ENCODE results near the gene GZMM.

Gene GZMM

DNA sequence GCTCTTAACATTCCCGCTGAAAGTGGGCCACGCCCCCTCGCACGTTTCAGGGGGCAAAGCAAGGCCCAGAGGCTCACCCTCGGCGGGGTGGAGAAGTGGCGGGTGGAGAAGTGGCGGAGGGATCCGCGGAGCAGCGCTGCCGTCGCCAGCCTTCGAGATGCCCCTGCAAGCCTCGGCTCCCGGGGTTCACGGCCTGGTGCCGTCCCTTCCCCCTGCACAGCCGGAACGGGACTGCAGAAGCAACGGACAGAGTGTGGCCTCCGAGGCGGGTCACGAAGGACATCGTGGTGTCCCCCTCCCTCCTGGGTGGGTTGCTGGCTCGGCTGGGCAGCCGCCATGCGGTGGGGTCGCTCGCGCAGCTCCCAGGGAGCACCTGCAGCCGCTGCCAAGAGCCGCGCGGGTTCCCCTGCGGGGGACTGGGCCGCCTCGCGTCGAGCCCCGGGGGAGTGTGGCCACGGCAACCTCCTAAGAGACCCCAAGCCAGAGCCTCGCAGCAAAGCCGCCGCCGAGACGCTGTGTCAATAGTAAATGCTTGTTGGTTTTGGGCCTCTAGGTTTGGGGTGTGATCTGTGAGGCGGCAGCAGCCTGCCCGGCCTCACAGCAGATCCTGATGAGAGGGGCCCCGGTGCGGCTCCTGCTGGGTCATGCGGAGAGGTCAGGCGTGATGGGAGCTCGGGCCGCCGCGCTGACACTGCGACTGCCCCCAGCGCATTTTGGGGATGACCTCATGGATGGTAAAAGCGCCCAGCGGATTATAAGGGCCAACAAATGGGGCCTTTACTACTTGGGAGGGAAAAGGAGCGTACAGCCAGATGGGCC, 31.1 kb upstream of the GZMM start:
- no peak for DNase-seq

DNA sequence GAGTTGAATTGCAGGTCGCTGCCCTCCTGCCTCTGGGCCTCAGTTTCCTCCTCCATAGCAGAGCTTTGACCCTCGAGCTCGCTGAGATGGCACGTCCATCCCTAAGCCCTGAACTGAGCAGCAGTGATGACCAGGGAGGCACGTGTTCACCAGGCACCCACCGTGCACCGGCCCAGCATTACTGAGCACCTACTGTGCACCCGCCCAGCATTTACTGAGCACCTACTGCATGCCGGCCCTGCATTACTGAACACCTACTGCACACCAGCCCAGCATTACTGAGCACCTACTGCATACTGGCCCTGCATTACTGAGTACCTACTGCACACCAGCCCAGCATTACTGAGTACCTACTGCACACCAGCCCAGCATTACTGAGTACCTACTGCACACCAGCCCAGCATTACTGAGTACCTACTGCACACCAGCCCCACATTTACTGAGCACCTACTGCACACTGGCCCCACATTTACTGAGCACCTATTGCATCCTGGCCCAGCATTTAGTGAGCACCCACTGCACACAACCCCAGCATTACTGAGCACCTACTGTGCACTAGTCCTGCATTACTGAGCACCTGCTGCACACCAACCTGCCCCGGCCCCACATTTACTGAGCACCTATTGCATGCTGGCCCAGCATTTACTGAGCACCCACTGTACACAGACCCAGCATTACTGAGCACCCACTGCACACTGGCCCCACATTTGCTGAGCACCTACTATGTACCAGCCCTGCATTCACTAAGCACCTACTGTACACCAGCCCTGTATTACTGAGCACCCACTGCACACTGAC, 30.3 kb upstream of the GZMM start:
- DNase-seq, result no peak

DNA sequence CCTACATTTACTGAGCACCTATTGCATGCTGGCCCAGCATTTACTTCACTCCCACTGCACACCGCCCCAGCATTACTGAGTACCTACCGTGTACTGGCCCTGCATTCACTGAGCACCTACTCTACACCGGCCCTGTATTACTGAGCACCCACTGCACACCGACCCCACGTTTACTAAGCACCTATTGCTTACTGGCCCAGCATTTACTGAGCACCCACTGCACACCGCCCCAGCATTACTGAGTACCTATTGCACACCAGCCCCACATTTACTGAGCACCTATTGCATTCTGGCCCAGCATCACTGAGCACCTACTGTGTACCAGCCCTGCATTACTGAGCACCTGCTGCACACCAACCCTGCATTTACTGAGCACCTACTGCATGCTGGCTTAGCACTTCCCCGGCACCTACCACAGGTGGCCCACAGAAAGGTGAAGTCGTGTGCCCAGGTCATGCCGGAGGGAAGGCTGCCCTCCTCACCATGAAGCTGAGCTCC, 29.6 kb upstream of the GZMM start:
- no peak for DNase-seq

DNA sequence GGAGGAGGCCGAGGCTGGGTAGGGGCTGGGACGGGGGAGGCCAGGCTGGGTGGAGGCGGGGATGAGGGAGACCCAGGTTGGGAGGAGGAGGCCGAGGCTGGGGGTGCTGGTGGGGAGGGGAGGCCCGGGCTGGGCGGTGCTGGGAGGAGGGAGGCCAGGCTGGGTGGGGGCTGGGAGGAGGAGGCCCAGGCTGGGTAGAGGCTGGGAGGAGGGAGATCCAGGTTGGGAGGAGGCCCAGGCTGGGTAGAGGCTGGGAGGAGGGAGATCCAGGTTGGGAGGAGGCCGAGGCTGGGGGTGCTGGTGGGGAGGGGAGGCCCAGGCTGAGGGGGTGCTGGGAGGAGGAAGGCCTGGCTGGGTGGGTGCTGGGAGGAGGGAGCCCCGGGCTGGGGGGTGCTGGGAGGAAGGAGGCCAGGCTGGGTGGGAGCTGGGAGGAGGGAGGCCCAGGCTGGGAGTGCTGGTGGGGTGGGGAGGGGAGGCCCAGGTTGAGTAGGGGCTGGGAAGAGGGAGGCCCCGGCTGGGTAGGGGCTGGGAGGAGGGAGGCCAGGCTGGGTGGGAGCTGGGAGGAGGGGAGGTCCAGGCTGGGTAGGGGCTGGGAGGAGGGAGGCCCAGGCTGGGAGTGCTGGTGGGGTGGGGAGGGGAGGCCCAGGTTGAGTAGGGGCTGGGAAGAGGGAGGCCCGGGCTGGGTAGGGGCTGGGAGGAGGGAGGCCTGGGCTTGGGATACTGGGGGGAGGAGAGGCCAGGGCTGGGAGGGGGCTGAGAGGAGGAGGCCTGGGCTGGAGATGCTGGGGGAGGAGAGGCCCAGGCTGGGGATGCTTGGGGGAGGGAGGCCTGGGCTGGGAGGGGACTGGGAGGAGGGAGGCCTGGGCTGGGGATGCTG, 25.9 kb upstream of the GZMM start:
- no peak for DNase-seq

DNA sequence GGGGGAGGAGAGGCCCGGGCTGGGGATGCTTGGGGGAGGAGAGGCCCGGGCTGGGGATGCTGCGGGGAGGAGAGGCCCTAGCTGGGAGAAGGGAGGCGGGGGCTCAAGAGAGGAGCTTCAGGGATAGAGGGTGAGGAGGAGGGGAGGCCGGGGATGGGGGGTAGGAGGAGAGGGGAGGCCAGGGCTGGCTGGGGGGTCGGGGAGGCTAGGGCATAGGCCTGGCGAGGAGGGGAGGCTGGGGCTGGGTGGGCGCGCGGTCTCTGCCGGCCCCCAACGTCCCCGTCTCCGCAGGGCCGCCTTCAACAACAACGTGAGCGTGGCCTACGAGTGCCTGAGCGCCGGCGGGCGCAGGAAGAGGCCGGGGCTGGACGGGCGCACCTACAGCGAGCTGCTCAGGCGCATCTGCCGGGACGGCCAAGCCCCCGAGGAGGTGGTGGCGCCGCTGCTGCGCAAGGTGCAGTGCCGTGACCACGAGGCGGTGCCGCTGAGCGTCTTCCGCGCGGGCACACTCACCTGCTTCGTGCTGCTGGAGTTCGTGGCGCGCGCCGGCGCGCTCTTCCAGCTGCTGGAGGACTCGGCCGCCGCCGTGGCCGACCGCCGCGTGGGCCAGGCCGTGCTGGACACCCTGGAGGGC, 25.1 kb upstream of the GZMM start:
- no peak for DNase-seq

DNA sequence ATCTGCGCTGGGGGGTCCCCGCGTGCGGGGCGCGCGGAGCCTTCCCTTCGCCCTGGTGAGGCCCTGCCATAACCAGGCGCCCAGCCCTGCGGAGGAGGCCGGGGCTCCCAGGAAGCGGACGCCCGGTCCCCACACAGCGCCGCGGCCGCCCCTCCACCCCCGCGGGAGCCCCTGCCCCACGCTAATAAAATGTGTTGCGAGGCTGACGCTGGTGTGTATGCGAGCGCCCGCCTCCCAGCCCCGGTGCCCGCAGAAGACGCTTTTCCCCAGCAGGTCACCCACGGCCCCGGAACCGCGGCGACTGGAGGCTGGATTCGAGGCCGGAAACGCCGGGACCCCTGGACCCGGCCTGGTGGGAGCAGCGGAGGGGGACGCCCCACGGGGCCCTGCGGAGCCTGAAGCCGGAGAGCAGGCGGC, 24.4 kb upstream of the GZMM start:
- DNase-seq, result no peak

DNA sequence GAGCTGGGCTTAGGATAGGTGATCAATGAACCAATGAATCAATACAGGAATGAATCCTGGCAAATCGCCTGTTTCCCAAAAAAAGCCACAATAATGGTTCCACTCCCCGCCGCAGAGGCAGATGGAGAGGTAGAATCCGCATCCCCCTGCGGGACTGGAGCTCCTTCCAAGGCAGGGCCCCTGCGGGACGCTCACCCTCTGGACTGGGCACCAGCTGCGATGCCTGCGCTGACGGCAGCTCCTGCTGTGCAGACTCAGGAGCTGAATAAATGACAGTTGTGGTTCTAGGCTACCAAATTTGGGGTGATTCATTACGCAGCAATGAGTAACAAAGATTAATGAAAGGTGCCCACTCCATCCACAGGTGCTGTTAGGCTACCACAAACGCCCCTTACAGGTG, 21.1 kb upstream of the GZMM start:
- no peak for DNase-seq

DNA sequence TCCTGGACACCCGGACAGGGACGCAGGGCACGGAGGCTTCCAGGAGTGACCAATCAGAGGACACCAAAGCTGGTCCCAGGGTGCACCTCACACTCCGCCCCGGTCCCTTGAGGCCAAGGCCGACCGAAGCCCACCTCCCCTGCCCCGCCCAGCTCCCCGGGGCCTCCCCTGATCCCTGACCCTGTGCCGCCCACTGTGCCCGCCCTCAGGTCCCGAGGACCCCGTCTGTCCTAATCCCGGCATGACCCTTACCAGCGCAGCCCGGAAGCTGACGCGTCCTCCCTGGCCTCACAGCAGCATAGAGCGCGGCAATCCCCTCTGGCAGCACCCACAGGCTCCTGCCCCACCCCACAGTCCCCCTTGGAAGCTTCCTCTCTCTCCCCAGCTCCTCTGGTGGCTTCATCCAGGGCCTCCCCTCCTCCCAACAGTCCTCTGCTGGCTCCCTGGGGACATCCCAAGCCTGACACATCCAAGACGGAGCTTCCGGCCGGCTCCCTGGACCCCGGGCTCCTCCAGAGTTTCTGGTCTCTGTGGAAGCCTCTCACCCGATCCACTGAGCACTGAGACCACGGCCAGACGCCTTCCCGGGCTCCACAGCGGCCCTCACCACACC, 19.7 kb upstream of the GZMM start:
- no peak for DNase-seq

DNA sequence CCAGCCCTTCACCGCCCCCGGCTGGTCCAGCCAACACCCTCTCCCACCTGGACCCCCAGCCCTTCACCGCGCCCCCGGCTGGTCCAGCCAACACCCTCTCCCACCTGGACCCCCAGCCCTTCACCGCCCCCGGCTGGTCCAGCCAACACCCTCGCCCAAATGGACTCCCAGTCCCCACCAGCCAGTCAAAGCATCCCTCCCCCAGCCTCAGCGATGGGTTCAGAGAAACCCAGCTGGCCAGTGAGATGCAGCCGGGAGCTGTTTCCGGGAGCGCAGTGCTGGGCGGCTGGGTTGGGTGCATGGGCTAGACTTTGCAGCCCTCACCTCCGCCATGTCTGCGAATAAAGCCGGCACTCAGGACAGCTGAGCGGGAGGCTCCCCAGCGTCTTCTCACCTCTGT, 18.8 kb upstream of the GZMM start:
- DNase-seq, result no peak

DNA sequence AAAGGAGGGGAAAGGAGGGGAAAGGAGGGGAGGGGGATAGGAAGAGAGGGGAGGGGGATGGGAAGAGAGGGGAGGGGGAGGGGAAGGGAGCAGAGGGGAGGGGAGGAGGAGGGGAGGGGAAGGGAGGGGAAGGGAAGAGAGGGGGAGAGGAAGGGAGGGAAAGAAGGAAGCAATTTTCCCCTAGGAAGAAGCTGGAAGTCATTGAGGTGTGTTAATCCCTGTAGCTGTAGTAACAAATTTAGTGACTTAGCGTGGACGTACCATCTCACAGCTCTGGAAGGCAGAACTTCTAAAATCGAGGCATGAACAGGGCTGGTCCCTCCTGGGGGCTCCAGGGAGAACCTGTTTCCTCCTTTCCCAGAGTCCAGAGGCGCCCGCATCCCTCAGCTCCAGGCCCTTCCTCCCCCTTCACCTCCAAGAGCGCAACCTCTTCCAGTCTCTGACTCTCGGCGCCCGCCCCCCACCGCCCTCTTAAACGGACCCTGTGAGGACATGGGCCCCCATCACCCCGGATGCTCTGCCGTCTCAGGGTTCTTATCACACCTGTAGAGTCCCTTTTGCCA, 17.9 kb upstream of the GZMM start:
- DNase-seq, result no peak

DNA sequence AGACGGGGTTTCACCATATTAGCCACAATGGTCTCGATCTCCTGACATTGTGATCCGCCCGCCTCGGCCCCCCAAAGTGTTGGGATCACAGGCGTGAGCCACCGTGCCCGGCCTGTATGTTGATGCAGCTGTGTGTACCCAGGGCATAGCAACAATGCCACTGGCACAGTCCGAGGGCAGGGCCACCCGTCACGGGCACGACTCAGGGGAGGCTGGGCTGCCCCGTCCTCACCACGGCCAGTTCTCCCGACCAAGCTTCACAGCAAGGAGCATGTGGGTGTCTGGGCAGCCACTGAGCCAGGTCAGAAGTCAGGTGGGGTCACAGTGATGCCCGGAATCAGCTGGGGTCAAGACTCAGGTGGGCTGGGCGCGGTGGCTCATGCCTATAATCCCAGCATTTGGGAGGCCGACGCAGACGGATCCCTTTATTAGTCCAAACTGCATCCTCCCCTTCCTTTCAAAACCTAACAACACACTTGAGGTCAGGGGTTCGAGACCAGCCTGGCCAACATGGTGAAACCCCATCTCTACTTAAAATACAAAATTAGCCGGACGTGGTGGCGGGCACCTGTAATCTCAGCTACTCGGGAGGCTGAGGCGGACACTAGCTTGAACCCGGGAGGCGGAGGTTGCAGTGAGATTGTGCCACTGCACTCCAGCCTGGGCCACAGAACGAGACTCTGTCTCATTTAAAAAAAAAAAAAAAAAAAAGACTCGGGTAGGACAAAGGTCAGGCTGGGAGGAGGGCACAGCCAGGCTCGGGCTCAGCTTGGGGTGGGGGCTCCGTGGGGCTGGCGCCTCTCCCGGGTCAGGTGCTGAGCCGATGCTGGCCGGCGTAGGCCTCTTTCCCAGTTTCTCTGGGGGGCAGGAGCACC, 13.5 kb upstream of the GZMM start:
- no peak for DNase-seq

DNA sequence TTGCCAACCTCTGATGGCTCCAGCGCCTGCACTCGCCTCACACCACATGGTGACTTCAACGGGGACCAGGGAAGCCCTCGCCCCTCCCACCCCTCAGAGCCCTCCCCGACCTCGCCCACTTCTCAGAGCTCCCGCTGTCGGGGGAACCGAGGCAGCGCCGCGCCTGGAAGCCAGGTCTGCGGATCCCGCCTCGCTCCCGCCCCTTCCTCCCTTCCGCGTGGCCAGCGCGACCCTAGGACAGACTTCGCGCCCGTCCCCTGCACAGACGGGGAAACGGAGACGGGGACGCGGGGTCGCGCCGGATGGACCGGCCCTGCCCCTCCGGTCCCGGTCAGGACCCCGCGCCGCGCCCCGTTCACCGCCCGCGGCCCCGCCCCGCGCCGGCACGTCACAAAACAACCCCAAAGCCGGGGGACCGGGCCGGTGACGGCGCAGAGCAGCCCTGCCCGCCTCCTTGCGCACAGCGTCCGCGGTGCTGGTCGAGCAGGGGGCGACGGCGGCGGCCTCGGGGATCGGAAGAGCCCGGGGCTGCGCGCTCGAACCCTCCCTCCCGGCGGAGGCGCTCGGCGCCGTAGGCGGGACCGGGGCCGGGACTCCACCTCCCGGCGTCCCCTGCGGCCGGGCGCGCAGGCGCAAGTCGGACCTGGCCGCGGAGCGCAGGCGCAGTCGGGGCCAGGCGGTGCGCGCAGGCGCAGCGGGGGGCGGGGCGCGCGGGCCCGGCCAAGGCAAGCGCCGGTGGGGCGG, 12.7 kb upstream of the GZMM start:
- DNase-seq, result peak; percentile 73

DNA sequence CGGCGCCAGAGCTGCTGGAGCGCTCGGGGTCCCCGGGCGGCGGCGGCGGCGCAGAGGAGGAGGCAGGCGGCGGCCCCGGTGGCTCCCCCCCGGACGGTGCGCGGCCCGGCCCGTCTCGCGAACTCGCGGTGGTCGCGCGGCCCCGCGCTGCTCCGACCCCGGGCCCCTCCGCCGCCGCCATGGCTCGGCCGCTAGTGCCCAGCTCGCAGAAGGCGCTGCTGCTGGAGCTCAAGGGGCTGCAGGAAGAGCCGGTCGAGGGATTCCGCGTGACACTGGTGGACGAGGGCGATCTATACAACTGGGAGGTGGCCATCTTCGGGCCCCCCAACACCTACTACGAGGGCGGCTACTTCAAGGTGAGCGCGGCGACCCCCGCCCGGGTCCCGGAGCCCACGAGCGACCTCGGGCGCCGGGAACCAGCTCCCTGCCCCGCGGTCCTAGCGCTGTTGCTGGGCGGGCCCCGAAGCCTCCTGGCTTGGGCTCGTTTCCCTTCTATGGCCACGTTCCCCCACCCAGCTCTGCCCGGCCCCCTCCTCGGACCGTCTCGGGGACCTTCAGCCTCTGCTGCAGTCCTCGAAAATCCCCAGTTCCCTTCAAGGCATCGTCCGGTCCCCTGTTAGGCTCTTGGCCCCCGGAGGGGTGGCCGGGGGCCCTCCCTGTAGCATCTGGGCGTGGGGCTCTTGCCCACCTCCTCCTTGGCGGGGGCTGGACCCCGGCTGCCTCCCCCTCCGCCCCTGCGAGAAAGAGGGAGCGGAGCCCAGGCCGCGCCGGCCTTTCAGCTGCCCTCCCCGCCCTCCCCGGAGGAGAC, 11.9 kb upstream of the GZMM start, which contains the start of gene CDC34:
CDC34 (plus strand) TSS at position 8 of the 808 bp plus-strand sequence; CDS start at position 180, 172 bp downstream.
- no peak for DNase-seq

DNA sequence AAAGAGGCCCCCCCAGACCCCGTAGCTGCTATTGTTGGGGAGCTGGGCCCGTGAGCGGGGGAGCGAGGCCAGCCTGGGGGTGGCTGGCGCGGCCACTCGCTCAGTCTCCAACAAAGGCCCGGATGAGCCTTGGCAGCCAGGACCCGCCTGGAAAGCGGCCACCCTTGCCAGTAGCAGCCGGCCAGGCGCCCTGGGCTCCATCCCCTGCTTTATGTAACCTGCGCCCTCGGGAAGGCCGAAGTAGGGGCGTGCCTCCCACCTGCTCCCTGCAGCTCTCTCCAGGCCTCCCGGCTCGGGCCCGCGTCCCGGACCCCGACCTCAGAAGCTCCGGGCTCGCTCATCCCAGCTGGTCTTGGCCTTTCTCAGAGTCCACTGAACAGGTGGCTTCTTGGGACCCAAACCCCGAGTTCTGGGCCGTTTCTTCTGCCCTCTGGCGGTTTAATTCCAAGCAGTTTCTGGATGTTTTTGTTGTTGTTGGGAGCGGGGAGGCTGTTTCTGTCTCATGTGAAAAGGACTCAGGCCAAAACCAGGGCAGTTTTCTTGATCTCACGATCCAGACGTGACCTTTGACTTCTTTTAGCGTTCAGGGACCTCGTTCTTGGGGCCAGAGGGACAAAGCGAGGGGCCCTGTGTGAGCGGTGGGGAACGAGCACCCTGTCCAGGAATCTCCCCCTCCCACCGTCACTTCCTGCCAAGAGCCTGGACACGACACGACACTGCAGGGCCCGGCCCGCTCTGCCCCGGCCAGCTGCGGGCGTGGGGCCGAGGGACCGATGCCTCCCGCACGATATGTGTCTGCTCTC, 11.1 kb upstream of the GZMM start:
- peak; percentile 86 for DNase-seq

DNA sequence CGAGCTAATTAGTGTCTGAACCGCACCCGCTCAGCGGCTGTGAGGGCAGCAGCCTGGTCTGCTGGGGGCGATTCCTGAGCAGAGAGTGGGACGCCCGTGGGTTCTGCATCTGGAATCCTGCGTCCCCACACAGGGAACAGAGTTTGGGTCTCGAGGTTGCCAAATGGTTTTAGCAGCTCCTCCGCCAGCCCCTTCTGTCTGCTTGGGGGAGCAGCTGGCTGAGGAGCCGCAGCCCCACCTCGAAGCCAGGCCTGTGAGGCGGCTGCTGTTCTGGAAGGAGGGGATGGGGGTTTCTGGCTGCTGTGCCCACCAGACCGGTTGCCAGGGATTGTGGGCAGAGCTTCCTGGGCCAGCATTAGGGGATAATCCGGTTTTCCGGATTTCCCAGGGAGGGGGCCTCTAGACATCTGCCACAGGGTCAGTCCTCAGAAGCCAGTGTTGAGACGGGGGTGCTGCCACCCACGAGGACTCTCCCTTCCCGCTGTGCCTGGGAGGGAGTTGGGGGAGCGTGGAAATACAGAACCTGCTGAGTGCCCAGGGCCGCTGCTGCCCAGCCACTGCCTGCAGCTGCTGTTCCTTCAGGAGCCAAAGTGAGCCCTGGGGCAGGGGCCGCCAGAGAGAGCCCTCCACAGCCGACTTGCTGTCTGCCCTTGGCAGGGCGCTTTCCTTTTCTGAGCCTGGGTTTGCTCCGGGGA, 10.3 kb upstream of the GZMM start:
- DNase-seq, result no peak

DNA sequence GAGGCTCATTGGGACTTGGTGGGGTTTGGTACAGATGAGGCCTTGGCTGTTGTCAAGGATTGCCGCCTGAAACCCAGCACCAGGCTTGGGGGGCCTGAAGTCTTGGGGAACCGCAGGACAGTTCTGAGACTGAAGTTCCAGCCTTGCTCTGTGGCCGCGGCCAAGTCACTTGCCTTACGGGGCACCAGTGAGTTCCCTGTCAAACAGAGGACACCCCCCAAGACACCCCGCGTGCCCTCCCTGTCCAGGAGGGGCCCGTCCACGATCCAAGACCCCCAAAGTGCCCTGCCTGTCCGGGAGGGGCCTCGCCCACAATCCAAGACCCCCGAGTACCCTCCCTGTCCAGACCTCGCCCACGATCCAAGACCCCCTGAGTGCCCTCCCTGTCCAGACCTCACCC, 9.8 kb upstream of the GZMM start:
- no peak for DNase-seq
